GM18520 (cell line): ENCODE data around the gene NBAS.
A peak's percentile ranks its signal among the peaks of the same experiment; 100 is the strongest.

Experiments used
- ATAC-seq: cut with Tn5 transposase; IDR thresholded peaks from one replicate; pipeline ENCODE4 v1.9.1; 2021; ENCODE audit not compliant: unreplicated experiment

The NBAS gene

GRCh38 chr2:15372019-15372418 lies 189.1 kb downstream of the NBAS start:
- no peak for ATAC-seq

- no peak for ATAC-seq
Observed at GRCh38 chr2:15369129-15369528, 192.0 kb downstream of the NBAS start.

GRCh38 chr2:15367715-15368114 lies 193.4 kb downstream of the NBAS start:
- ATAC-seq, result peak; percentile 59

- ATAC-seq, result no peak
Observed at GRCh38 chr2:15367205-15367604, 193.9 kb downstream of the NBAS start.

- no peak for ATAC-seq
Observed at GRCh38 chr2:15365411-15365810, 195.7 kb downstream of the NBAS start.

- ATAC-seq, result no peak
Observed at GRCh38 chr2:15364561-15364960, 196.6 kb downstream of the NBAS start.

- ATAC-seq, result no peak
Observed at GRCh38 chr2:15363734-15364133, 197.4 kb downstream of the NBAS start.

GRCh38 chr2:15363142-15363541 lies 198.0 kb downstream of the NBAS start:
- ATAC-seq, result no peak

GRCh38 chr2:15359716-15360531 lies 201.2 kb downstream of the NBAS start:
- no peak for ATAC-seq

- no peak for ATAC-seq
Observed at GRCh38 chr2:15357922-15358321, 203.2 kb downstream of the NBAS start.

GRCh38 chr2:15357186-15357585 lies 203.9 kb downstream of the NBAS start:
- ATAC-seq, result no peak

GRCh38 chr2:15355386-15355785 lies 205.7 kb downstream of the NBAS start:
- no peak for ATAC-seq

GRCh38 chr2:15354596-15355366 lies 206.4 kb downstream of the NBAS start:
- no peak for ATAC-seq

- no peak for ATAC-seq
Observed at GRCh38 chr2:15352363-15352762, 208.8 kb downstream of the NBAS start.

- no peak for ATAC-seq
Observed at GRCh38 chr2:15348636-15349035, 212.5 kb downstream of the NBAS start.

GRCh38 chr2:15348045-15348444 lies 213.1 kb downstream of the NBAS start:
- no peak for ATAC-seq

GRCh38 chr2:15346624-15347023 lies 214.5 kb downstream of the NBAS start:
- ATAC-seq, result no peak

- no peak for ATAC-seq
Observed at GRCh38 chr2:15337996-15338666, 223.0 kb downstream of the NBAS start.

GRCh38 chr2:15334644-15335326 lies 226.3 kb downstream of the NBAS start:
- ATAC-seq, result no peak

GRCh38 chr2:15331787-15332186 lies 229.3 kb downstream of the NBAS start:
- no peak for ATAC-seq

GRCh38 chr2:15325296-15325695 lies 235.8 kb downstream of the NBAS start:
- no peak for ATAC-seq
